ENCODE results near the gene GNL1. TPM values are rescaled to one million over a fixed set of nuclear protein-coding genes. Genes with fewer than 3 reads are reported as not detected.

The GNL1 gene
- total and polyA plus RNA-seq, 10 of the 15 experiments (the other 5 are each of a cell fraction or from before 2014, with no cell fraction given), result 0.18 to 64.5 (median 45.5) TPM

DNA sequence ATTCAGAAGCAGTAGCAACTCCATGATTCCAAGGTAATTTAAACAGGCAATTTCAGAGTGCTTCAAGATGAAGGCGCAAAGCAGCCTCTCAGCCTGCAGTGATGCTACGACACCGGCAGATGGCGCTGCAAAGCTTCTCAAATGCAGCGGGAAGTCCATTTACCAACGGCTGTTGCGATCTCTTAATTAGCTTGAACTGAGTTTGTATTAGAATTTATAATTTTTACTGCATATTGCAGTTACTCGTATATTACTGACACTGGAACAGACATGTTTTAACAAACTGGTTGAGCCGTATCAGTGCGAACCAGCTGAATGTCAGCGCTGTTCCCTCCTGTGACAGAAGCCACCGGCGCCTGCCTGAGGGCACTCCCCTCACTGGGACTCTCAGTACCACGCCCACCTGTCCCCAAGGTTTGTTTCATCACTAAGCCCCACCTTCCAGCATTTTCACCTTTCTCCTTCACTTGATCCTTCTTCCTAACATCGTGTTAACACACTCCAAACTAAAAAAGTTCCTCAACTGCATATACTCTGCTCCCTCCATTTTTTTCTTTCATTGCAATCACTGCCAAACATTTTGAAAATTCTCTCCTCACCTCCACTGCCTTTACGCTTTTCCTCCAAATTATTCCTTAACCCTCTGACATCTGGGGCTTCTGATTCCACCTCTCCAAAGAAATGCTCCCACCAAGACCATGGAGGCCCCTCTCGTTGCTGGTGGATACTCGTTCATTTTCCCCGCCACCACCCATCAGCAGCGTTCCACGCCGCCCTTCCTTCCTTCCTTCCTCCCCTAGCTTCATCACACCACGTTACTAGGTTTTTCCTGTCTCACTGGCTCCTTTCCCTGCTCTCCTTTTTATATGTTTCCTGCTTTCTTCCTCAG, 14.5 kb downstream of the GNL1 start (continued):
- TF ChIP-seq CREB1 (IDR thresholded peaks at IDR 0.05; ENCODE audit: low read depth), result peak; percentile 42; the same call in 1 of the 2 replicates
- TF ChIP-seq YY1 (IDR thresholded peaks at IDR 0.05; ENCODE audit: low read depth, low read length), result peak; percentile 84
- TF ChIP-seq CEBPB (IDR thresholded peaks at IDR 0.05; ENCODE audit: borderline replicate concordance in 1 of 2, low read depth in 2 of 2, low read length in 2 of 2), result no peak
- TF ChIP-seq PAX8 (IDR thresholded peaks at IDR 0.05), result no peak
- no peak for TF ChIP-seq EGR1 (IDR thresholded peaks at IDR 0.05; ENCODE audit: borderline replicate concordance in 1 of 2, low read depth in 2 of 2, low read length in 2 of 2)
- TF ChIP-seq, protein P1, sequence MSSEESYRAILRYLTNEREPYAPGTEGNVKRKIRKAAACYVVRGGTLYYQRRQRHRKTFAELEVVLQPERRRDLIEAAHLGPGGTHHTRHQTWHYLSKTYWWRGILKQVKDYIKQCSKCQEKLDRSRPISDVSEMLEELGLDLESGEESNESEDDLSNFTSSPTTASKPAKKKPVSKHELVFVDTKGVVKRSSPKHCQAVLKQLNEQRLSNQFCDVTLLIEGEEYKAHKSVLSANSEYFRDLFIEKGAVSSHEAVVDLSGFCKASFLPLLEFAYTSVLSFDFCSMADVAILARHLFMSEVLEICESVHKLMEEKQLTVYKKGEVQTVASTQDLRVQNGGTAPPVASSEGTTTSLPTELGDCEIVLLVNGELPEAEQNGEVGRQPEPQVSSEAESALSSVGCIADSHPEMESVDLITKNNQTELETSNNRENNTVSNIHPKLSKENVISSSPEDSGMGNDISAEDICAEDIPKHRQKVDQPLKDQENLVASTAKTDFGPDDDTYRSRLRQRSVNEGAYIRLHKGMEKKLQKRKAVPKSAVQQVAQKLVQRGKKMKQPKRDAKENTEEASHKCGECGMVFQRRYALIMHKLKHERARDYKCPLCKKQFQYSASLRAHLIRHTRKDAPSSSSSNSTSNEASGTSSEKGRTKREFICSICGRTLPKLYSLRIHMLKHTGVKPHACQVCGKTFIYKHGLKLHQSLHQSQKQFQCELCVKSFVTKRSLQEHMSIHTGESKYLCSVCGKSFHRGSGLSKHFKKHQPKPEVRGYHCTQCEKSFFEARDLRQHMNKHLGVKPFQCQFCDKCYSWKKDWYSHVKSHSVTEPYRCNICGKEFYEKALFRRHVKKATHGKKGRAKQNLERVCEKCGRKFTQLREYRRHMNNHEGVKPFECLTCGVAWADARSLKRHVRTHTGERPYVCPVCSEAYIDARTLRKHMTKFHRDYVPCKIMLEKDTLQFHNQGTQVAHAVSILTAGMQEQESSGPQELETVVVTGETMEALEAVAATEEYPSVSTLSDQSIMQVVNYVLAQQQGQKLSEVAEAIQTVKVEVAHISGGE (CRISPR knock-in tag; IDR thresholded peaks at IDR 0.05), result no peak
- no peak for TF ChIP-seq PAX5 (IDR thresholded peaks at IDR 0.05; ENCODE audit: borderline replicate concordance, low read depth, low read length)
- no peak for TF ChIP-seq POU2F2 (IDR thresholded peaks at IDR 0.05; ENCODE audit: borderline replicate concordance, low read depth, low read length)
- TF ChIP-seq ASH2L (IDR thresholded peaks at IDR 0.05; ENCODE audit: borderline replicate concordance, low read depth), result no peak
- TF ChIP-seq ZNF24 (IDR thresholded peaks at IDR 0.05), result no peak
- TF ChIP-seq IKZF2 (IDR thresholded peaks at IDR 0.05), result 0 out of 4 replicates have a peak, but pooled peaks have one; percentile 10 to 40
- no peak for TF ChIP-seq MTA3 (IDR thresholded peaks at IDR 0.05; ENCODE audit: borderline replicate concordance, low read length)
- no peak for TF ChIP-seq STAT3 (IDR thresholded peaks at IDR 0.05; ENCODE audit: low read depth, low read length)
- no peak for TF ChIP-seq CBX5 (IDR thresholded peaks at IDR 0.05; ENCODE audit: low read depth)
- TF ChIP-seq, protein P2, sequence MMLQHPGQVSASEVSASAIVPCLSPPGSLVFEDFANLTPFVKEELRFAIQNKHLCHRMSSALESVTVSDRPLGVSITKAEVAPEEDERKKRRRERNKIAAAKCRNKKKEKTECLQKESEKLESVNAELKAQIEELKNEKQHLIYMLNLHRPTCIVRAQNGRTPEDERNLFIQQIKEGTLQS (IDR thresholded peaks at IDR 0.05; ENCODE audit: borderline replicate concordance, extremely low read depth, low read depth, low read length), result no peak
- no peak for TF ChIP-seq TCF3 (IDR thresholded peaks at IDR 0.05; ENCODE audit: borderline replicate concordance, insufficient read depth, low read depth, low read length)
- no peak for TF ChIP-seq HDAC2 (IDR thresholded peaks at IDR 0.05)
- TF ChIP-seq, protein P3, sequence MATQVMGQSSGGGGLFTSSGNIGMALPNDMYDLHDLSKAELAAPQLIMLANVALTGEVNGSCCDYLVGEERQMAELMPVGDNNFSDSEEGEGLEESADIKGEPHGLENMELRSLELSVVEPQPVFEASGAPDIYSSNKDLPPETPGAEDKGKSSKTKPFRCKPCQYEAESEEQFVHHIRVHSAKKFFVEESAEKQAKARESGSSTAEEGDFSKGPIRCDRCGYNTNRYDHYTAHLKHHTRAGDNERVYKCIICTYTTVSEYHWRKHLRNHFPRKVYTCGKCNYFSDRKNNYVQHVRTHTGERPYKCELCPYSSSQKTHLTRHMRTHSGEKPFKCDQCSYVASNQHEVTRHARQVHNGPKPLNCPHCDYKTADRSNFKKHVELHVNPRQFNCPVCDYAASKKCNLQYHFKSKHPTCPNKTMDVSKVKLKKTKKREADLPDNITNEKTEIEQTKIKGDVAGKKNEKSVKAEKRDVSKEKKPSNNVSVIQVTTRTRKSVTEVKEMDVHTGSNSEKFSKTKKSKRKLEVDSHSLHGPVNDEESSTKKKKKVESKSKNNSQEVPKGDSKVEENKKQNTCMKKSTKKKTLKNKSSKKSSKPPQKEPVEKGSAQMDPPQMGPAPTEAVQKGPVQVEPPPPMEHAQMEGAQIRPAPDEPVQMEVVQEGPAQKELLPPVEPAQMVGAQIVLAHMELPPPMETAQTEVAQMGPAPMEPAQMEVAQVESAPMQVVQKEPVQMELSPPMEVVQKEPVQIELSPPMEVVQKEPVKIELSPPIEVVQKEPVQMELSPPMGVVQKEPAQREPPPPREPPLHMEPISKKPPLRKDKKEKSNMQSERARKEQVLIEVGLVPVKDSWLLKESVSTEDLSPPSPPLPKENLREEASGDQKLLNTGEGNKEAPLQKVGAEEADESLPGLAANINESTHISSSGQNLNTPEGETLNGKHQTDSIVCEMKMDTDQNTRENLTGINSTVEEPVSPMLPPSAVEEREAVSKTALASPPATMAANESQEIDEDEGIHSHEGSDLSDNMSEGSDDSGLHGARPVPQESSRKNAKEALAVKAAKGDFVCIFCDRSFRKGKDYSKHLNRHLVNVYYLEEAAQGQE (IDR thresholded peaks at IDR 0.05; ENCODE audit: low read depth, low read length), result no peak

Data from GM12878 (cell line).